Panc1 (cell line): Measurements from ENCODE around the gene GREM1.

Experiments used
- POLR2AphosphoS5 ChIP-seq: IDR thresholded peaks from 2 replicates; pipeline ENCODE4 v1.6.1; 2012; ENCODE audit warnings: mild to moderate bottlenecking, low read depth, low read length, moderate library complexity
- REST ChIP-seq, 2 experiments: IDR thresholded peaks; 2 replicates each; pipeline ENCODE4 v1.6.1; 2011 to 2012; ENCODE audit warnings: low read depth in 2 of 2, control low read depth in 1 of 2, low read length in 1 of 2, mild to moderate bottlenecking in 1 of 2, moderate library complexity in 1 of 2; ENCODE audit not compliant: insufficient read depth in 1 of 2
- SIN3A ChIP-seq: IDR thresholded peaks from 2 replicates; pipeline ENCODE4 v1.6.1; 2012; ENCODE audit warnings: low read depth, mild to moderate bottlenecking, low read length, moderate library complexity, borderline replicate concordance; ENCODE audit not compliant: insufficient read depth
- TCF7L2 ChIP-seq: IDR thresholded peaks from 2 replicates; pipeline ENCODE4 v1.6.1; 2011; ENCODE audit warnings: mild to moderate bottlenecking, low read depth, low read length, inconsistent platforms
- TF ChIP-seq, protein P1 (sequence below): fragments of 450-650 bp; IDR thresholded peaks from 2 replicates; pipeline ENCODE4 v1.5.1; 2017; ENCODE audit warnings: mild to moderate bottlenecking

- TF ChIP-seq, protein P1, sequence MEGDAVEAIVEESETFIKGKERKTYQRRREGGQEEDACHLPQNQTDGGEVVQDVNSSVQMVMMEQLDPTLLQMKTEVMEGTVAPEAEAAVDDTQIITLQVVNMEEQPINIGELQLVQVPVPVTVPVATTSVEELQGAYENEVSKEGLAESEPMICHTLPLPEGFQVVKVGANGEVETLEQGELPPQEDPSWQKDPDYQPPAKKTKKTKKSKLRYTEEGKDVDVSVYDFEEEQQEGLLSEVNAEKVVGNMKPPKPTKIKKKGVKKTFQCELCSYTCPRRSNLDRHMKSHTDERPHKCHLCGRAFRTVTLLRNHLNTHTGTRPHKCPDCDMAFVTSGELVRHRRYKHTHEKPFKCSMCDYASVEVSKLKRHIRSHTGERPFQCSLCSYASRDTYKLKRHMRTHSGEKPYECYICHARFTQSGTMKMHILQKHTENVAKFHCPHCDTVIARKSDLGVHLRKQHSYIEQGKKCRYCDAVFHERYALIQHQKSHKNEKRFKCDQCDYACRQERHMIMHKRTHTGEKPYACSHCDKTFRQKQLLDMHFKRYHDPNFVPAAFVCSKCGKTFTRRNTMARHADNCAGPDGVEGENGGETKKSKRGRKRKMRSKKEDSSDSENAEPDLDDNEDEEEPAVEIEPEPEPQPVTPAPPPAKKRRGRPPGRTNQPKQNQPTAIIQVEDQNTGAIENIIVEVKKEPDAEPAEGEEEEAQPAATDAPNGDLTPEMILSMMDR = no peak
- TF ChIP-seq REST (IDR thresholded peaks at IDR 0.05; ENCODE audit: insufficient read depth in 1 of 2, low read depth in 2 of 2, low read length in 1 of 2) (no peak), POLR2AphosphoS5 (no peak), TCF7L2 (no peak), SIN3A (no peak)
These were observed 42.3 kb upstream of the GREM1 start for GRCh38 chr15:32675466-32675865.
